Upper lobe of right lung (tissue), 1 donor: ENCODE results near the gene RBL2. TPM values are rescaled to one million over a fixed set of nuclear protein-coding genes. Genes with fewer than 3 reads are reported as not detected.

Source experiments
- ATAC-seq: fragments of 200-7000 bp; cut with Tn5 transposase; one replicate; pipeline ENCODE4 v1.9.1; 2020; ENCODE audit warnings: mild to moderate bottlenecking, moderate library complexity
- DNase-seq: peaks from one replicate; pipeline ENCODE4 v3.0.0-alpha.2; 2020
- H3K27ac ChIP-seq: fragments of 200-600 bp; one replicate; pipeline ENCODE4 v1.8.0; 2022
- H3K27me3 ChIP-seq: fragments of 200-600 bp; one replicate; pipeline ENCODE4 v1.8.0; 2022; ENCODE audit warnings: mild to moderate bottlenecking
- H3K36me3 ChIP-seq: fragments of 200-600 bp; one replicate; pipeline ENCODE4 v1.8.0; 2022
- H3K4me1 ChIP-seq: fragments of 200-600 bp; one replicate; pipeline ENCODE4 v1.8.0; 2022
- H3K4me3 ChIP-seq: fragments of 200-600 bp; one replicate; pipeline ENCODE4 v1.8.0; 2022; ENCODE audit warnings: mild to moderate bottlenecking
- H3K9me3 ChIP-seq: fragments of 200-600 bp; one replicate; pipeline ENCODE4 v1.8.0; 2022
- intact Hi-C: fragments of 100-400 bp; cut with DNase I; formaldehyde crosslinking; loops from one replicate; pipeline ENCODE4 v1.11.0; 2022
- total RNA-seq: library from RNA; stranded (reverse); fragmentation: NEBNext Ultra II Directional; extraction: Animal tissue kit (Norgen Biotek cat#: 25700); gene quantifications from one replicate; pipeline ENCODE4 v1.2.1, GENCODE V29; 2021
- TF ChIP-seq, protein P1 (sequence below): fragments of 200-600 bp; IDR thresholded peaks from one replicate; pipeline ENCODE4 v1.8.0; 2022; ENCODE audit warnings: antibody characterized with exemption
- donor health status: DM: no; HTN: yes; CAD: no; lungs with severe emphysema.

RBL2 gene
- total RNA-seq, 1 donor from 2014 or later = 97.9 TPM

DNA sequence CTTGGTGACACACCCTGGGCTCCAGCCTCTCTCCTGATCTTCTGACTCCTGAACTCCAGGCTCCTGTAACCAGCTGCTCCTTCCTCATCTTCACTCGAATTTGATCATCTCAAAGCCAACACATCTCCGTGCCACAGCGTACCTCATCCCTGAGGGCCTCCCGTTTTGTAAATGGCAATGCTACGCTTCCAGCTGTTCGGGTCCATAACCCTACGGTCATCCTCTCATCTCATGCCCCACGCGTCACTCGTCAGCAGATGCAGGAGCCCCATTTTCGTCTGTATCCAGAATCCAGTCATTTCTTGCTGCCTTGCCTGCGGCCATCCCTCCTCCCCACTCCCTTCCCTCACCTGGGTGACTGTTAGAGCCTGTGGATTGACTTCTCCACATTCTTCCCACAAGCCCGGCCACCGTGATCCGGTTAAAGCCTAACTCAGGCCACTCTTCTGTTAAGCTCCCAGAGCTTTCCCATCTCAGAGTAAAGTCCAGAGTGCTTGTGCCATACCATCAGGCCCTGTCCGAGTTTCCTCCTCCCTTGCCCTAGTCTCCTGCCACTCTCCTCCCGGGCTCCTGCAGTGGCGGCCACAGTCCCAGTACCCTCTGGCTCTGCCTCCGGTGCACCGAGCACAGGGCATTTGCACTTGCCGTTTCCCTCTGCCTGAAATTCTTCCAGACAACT lies 89.0 kb downstream of the RBL2 start:
- no peak for DNase-seq
- ATAC-seq = no peak
- H3K4me3 ChIP-seq = no peak overlapping the region
- no peaks in the 10 kb centered on the region for H3K36me3 ChIP-seq
- H3K27me3 ChIP-seq = no peaks in the 10 kb centered on the region
- H3K27ac ChIP-seq = no peak overlapping the region
- no peaks in the 10 kb centered on the region for H3K9me3 ChIP-seq
- intact Hi-C loops = no loop called here
- TF ChIP-seq, protein P1, sequence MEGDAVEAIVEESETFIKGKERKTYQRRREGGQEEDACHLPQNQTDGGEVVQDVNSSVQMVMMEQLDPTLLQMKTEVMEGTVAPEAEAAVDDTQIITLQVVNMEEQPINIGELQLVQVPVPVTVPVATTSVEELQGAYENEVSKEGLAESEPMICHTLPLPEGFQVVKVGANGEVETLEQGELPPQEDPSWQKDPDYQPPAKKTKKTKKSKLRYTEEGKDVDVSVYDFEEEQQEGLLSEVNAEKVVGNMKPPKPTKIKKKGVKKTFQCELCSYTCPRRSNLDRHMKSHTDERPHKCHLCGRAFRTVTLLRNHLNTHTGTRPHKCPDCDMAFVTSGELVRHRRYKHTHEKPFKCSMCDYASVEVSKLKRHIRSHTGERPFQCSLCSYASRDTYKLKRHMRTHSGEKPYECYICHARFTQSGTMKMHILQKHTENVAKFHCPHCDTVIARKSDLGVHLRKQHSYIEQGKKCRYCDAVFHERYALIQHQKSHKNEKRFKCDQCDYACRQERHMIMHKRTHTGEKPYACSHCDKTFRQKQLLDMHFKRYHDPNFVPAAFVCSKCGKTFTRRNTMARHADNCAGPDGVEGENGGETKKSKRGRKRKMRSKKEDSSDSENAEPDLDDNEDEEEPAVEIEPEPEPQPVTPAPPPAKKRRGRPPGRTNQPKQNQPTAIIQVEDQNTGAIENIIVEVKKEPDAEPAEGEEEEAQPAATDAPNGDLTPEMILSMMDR = no peak
- peaks cover 6% of the 10 kb centered on the region for H3K4me1 ChIP-seq

DNA sequence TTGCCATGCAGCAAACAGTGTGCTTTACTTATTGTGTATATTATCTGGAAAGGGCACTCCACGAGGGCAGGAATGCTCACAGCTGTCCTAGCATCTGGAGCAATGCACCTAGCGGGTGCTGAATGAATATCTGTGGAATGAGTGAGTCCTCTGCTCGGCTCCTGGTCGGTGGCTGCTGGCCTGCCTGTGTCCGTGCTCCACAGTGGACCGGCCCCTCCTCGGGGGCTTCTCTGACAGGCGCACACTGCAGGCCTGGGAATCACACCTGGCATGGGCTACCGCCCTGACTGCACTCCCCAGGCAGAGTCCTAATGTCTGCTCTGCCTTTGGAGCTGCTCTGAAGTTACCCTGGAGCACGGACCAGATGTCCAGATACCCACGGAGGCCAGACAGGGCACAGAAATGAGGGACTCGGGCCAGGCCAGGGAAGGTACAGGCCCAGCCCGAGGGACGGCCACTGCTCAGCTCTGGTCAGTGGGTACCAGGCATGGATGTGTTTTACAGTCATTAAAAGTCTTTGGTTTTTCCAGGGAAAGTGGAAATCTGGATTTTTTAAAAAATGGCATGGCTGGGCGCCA lies 89.8 kb downstream of the RBL2 start:
- DNase-seq (no peak), ATAC-seq (peak; percentile 22)
- intact Hi-C loops = no loop called here
- H3K36me3 ChIP-seq = no peaks in the 10 kb centered on the region
- H3K4me1 ChIP-seq = peaks cover 3% of the 10 kb centered on the region
- H3K9me3 ChIP-seq = no peaks in the 10 kb centered on the region
- TF ChIP-seq, protein P1 = no peak
- H3K27me3 ChIP-seq = no peaks in the 10 kb centered on the region
- H3K4me3 ChIP-seq = no peak overlapping the region
- no peak overlapping the region for H3K27ac ChIP-seq

DNA sequence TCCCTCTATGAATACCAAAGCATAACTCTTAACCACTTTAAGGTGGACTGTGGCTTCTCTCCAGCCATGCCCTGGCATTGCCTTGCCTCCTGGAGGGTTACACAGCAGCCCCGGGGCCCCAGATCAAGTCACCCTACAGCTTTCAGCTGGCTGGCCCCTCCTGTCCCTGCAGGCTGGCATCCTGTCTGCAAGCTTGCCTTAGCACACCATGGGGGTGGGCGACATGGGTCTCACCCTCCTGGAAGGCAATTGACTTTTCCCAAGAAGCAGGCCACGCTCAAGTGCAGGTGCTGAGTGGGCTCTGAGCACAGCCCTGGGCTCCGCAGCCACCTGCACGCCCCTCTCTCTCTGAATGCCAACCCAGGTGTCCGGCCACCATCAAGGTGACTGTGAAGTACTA lies 94.5 kb downstream of the RBL2 start:
- intact Hi-C loops = no loop called here
- no peak for DNase-seq
- no peaks in the 10 kb centered on the region for H3K9me3 ChIP-seq

DNA sequence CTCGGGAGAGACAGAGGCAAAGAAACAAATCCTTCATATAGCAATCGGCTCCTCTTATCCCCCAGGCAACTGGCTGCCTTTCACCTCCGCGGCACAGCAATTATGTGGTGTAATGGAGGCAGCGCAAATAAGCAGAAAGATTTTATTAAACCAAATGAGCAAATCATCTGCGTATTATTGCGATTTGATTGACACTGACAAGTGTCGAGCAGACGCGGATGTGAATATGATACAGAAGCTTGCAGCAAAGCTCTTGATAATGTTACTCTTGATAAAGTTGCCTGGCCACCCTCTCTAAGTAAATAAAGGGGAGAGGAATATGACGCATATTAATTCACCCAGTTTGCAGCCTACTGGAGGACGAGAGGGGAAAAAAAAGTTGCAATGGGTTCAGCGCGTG lies 95.2 kb downstream of the RBL2 start:
- TF ChIP-seq, protein P1 = no peak
- Histone ChIP-seq H3K4me1 (no peaks in the 10 kb centered on the region), H3K9me3 (no peaks in the 10 kb centered on the region), H3K4me3 (no peak overlapping the region), H3K27me3 (no peaks in the 10 kb centered on the region), H3K27ac (no peak overlapping the region), H3K36me3 (no peaks in the 10 kb centered on the region)
- ATAC-seq (peak; percentile 43), DNase-seq (no peak)
- intact Hi-C loops = no loop called here

More for the DNA sequence above, 94.5 kb downstream of the RBL2 start:
- no peaks in the 10 kb centered on the region for H3K4me1 ChIP-seq
- H3K36me3 ChIP-seq = no peaks in the 10 kb centered on the region
- H3K27ac ChIP-seq = no peak overlapping the region
- no peak overlapping the region for H3K4me3 ChIP-seq
- H3K27me3 ChIP-seq = no peaks in the 10 kb centered on the region
- ATAC-seq = no peak
- TF ChIP-seq, protein P1 = no peak

DNA sequence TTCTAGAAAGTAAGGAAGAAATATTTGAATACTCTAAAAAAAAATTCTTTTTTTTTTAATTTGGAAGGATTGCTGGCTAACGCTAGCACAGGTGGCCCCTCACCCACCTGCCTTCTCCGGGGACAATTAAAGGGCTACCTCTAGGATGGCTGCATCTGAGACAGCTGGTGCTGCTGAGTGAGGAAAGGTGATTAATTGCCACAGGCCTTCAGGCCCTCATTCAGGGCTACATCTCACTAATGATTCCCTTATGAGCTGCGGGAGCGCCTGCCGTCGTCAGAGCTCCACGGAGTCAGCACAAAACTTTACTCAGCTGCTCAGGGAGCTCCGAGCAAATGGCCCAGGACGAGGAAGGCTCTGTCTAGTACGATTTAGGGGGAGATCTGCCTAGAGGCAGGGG lies 95.8 kb downstream of the RBL2 start:
- Histone ChIP-seq H3K36me3 (no peaks in the 10 kb centered on the region), H3K4me1 (no peaks in the 10 kb centered on the region), H3K9me3 (no peaks in the 10 kb centered on the region), H3K4me3 (no peak overlapping the region), H3K27ac (no peak overlapping the region), H3K27me3 (no peaks in the 10 kb centered on the region)
- intact Hi-C loops = no loop called here
- ATAC-seq (no peak), DNase-seq (no peak)
- TF ChIP-seq, protein P1 = no peak
